Myometrial cell (primary cell): Measurements from ENCODE around the gene CNP. TPM values are rescaled to one million over a fixed set of nuclear protein-coding genes. Genes with fewer than 3 reads are reported as not detected.

Experiments
- total RNA-seq: library from RNA; depleted of rRNA; stranded (reverse); fragments of >200 nt; gene quantifications from 2 replicates; pipeline ENCODE4 v1.2.3, GENCODE V29; 2015

The CNP gene
- total RNA-seq = 79.4 and 83.3 TPM in 2 replicates

DNA sequence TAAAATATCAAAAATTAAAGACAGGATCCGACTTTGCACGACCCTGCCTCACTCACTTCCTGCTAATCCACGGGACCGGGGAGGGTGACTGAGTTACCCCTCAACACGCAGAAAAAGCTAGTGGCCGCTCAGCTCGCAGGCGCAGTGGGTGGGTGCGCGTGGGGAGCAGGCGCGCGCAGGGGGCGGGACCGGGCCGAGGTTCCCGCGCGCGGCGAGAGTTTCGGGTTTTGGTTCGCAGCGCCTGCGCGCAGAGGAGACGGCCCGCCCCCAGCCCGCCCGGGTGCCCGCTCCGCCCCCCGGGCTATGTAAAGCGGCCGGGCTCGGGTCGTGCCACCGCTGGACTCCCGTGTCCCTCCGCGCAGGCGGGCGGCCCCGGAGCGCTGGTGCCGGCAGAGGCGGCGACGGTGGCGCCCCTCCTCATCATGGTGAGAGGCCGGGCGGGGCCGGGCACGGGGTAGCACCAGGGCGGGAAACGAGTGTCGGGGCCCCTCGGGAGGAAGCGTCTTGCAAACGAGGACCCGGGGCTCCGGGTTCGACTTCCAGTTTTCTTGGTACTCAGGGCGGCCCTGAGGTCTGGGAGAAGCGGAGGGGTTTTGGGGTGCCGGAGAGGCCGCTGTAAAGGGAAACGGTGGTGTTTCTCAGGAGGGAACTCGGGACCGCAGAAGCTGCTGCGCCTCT is at the start of gene CNP:
Gene CNP, plus strand, starts transcription at position 333 of the 678 bp plus-strand sequence. Its CDS starts 90 bp downstream, at position 423.

DNA sequence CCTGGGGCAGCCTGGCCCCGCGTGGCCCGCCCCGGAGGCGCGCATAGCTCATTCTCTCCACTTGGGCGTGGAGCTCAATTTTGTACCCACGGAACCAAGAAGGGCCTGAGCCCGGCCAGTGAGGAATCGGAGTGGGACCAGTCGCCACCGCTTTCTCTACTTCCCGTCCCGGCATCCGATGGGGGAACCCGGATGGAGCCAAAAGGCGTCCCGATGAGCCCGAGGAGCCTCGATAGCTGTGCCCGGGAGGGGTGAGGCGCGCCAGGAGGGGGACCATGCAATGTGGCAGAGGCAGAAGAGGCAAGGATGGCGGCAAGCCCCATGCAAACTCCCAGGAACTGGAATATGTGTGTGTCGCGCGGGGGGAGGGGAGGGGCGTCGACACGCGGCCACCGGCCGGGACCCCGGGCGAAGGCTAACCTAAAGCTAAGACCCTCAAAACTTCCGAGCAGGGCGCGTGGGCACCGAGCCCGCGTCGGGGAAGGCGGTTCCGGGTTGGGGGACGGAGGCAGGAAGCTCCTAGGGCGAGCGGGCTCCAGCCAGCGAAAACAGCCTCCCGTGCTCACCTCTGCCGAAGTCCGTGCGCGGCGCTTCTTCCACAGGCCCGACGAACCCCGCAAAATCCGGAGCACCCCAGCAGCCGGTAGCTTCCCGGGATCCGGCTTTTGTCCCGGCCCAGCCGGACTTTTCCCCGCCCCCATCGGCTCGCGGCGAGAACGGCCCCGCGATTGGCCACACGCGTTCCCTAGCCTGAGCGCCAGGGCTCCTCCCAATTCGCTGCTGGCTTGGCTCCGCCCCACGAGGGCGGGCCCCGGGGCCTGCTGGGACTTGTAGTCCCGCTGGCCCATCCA is 48.1 kb upstream of the CNP start, which contains the start of gene ACLY:
Gene ACLY, minus strand, starts transcription at position 638 of the 851 bp plus-strand sequence. CDS start 5,078 bp downstream, outside the sequence.

DNA sequence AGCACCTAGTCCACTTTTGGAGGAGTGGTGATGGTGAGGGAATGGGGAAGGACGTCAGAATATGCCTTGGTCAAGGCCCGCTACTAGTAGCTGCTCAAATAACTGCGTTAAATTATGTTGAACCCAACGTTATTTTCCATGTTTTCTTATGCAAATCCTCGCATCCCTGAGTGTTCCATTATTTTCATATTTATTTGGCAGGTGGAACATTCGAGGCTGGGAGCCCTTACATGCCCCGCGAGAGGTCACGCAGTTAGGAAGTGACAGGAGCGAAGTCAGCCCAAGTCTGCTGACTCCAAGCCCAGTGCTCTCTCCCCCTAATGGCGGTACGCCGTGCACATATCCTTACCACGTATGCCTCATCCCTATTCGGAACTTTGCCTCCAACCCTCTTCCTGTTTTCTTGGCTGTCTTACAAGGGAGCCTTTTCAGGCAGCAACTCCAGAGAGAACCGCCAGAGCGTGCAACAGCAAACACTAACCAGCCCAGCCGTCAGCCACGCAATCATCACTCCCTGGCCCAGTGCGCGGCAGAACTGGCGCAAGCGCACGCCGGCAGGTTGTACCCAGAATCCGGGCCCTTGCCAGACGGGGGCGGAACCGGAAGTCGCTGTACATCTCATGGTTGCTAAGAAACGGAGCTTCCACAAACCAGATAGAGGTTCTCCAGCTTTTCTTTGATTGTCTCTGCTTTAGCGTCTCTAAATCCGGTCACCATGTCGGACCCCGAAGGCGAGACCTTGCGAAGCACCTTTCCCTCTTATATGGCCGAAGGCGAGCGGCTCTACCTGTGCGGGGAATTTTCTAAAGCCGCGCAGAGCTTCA is 36.4 kb upstream of the CNP start, which contains the start of gene ODAD4:
Gene ODAD4, plus strand, starts transcription at position 609 of the 824 bp plus-strand sequence. Its CDS starts 107 bp downstream, at position 716.

DNA sequence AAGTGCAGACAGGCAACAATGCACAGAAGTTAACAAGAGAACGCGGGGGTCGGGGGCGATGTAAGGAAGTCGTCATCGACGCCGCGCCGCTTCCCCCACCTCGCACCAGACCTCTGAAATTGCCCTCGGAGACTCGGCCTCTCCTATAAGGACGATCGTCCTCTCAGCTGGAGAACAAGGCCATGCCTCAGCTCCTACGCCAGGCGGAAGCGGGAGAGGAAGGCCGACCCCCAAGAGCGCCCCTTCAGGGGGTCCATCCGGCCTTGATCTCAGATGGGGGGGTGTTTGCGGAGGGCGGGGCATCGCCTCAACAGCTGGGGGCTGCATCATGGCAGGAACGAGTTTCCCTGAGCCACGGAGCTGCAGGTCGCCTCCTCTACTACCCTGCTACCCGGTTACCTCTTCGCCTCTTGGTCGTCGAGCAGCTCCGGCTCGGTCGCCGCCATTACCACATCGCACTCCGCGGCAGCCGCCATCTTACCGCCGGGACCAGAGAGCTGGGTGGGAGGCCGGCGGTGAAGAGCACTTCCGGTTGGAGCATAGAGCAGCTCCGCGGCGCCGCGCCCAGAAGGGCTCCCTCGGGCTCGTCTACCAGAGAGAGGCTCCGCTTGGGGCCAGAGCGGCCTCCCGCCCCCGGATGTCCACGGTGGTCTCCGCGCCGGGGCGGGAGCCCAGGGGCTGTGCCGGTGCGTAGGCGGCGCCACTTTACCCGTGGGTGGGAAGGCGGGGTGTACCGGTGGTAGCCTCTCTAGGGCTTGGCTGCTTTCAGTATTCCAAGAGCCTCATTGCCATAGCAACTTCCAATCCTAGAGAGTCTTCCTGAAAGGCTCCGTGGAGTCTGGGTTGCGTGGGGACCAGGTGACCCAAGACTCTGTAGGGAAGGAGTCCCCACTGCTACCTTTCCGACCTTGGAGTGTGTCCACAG is 50.6 kb downstream of the CNP start, which contains the start of gene DNAJC7:
Gene DNAJC7, minus strand, starts transcription at position 499 of the 925 bp plus-strand sequence. Its CDS starts 23 bp downstream, at position 476.

DNA sequence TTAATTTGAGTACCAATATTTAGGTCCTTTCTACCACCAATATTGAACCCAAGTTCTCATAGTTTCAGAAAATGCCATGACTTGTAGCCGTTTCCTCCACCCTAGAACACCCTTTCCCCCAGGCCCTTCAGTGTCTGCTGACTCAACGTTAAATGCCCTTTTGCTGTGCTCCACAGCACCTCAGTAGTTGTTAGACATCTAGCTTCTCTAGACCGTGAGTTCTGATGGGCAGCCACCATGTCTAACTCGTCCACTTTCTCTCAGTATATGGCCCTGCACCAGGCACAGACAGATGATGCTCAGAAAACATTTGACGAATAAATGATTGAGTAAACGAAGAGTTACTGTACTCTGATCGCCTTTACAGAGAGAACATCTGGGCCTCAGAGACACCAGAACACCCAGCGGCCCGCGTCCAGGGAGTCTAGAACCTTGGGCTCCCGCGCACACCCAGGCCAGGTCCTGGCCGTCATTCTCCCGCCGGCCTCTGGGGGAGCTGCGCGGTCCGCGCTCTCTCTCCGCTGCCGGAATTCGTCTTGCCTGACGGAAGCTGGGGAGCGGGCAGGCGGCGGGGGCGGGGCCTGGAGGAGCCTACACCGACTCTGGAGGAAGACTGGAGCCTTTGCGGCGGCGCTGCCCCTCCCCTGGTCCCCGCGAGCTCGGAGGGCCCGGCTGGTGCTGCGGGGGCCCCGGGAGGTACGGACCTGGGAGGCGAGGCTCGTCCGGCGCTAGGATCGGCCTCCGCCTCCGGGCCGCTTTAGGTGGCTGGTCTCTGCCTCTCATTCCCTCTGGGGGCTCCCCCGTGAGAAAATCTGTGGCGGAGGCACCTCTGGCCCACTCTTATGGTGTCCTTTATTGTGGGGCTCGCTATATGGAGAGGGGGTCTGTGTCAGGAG is 53.2 kb downstream of the CNP start, which contains the start of gene NKIRAS2:
Gene NKIRAS2, plus strand, starts transcription at position 582 of the 896 bp plus-strand sequence. CDS start 1,488 bp downstream, outside the sequence.

Other genes starting within 250 kb of the CNP start
- not detected in 2 replicates for gene HAP1, start 232.2 kb upstream of the CNP start, total RNA-seq
- gene JUP, start 180.1 kb upstream of the CNP start, total RNA-seq = 19.0 and 26.9 TPM in 2 replicates
- 59.5 and 95.4 TPM in 2 replicates for gene P3H4, start 154.8 kb upstream of the CNP start, total RNA-seq
- 319 and 330 TPM in 2 replicates for gene FKBP10, start 153.8 kb upstream of the CNP start, total RNA-seq
- 45.3 and 47.9 TPM in 2 replicates for gene NT5C3B, start 130.6 kb upstream of the CNP start, total RNA-seq
- gene KLHL10, start 129.0 kb upstream of the CNP start, total RNA-seq = under 0.01 TPM in 1 of 2 replicates, not detected in the other
- 11.5 and 13.5 TPM in 2 replicates for gene KLHL11, start 101.4 kb upstream of the CNP start, total RNA-seq
- 616 and 636 TPM in 2 replicates for gene ACLY, start 47.8 kb upstream of the CNP start, total RNA-seq
- 0.71 and 1.7 TPM in 2 replicates for gene ODAD4, start 36.2 kb upstream of the CNP start, total RNA-seq
- 64.6 and 67.3 TPM in 2 replicates for gene DNAJC7, start 50.6 kb downstream of the CNP start, total RNA-seq
- gene NKIRAS2, start 53.3 kb downstream of the CNP start, total RNA-seq = 42.9 and 52.8 TPM in 2 replicates
- under 0.01 TPM in 2 replicates for gene C17orf113, start 83.8 kb downstream of the CNP start, total RNA-seq
- not detected in 2 replicates for gene ZNF385C, start 131.7 kb downstream of the CNP start, total RNA-seq
- gene DHX58, start 145.9 kb downstream of the CNP start, total RNA-seq = 9.8 and 9.9 TPM in 2 replicates
- 11.3 and 19.9 TPM in 2 replicates for gene KAT2A, start 154.6 kb downstream of the CNP start, total RNA-seq
- gene HSPB9, start 156.0 kb downstream of the CNP start, total RNA-seq = not detected in 2 replicates
- 109 and 135 TPM in 2 replicates for gene RAB5C, start 188.2 kb downstream of the CNP start, total RNA-seq
- not detected in 2 replicates for gene KCNH4, start 214.3 kb downstream of the CNP start, total RNA-seq
- gene HCRT, start 218.7 kb downstream of the CNP start, total RNA-seq = not detected in 2 replicates
- 15.2 and 34.3 TPM in 2 replicates for gene GHDC, start 227.7 kb downstream of the CNP start, total RNA-seq